NCI-H2196 treated with DMSO at 0.1 percent for 48 hours (cell line): Measurements from ENCODE around the gene OR2A14.
"Not testable (repeated sequence)": the region's sequence is repeated elsewhere in the genome, so short reads cannot be mapped to it uniquely, and the experiment has no call there.

Source experiments
- DNase-seq: peaks from one replicate; lab custom pipeline; 2025; ENCODE audit not compliant: unreplicated experiment; lab: John Stamatoyannopoulos, UW

The OR2A14 gene

GRCh38 chr7:144148224-144148827, 25.4 kb downstream of the OR2A14 start:
- no peak for DNase-seq

- DNase-seq: no peak
These were observed 35.9 kb downstream of the OR2A14 start for GRCh38 chr7:144158861-144159260.

- DNase-seq: no peak
These were observed 41.8 kb downstream of the OR2A14 start for GRCh38 chr7:144164784-144165183.

GRCh38 chr7:144171594-144172350, 48.8 kb downstream of the OR2A14 start:
- DNase-seq: not testable (repeated sequence)

GRCh38 chr7:144174613-144175012, 51.6 kb downstream of the OR2A14 start:
- no peak for DNase-seq

GRCh38 chr7:144178380-144179164, 55.6 kb downstream of the OR2A14 start:
- not testable (repeated sequence) for DNase-seq

- not testable (repeated sequence) for DNase-seq
These were observed 56.1 kb downstream of the OR2A14 start for GRCh38 chr7:144179165-144179479.
